CD14-positive monocyte (primary cell): Measurements from ENCODE around the gene LYZL4. TPM values are rescaled to one million over a fixed set of nuclear protein-coding genes. Genes with fewer than 3 reads are reported as not detected.

Experiments used
- DNase-seq, 3 donors: peaks; one replicate each; pipeline ENCODE4 v3.0.0-alpha.2; 2011 to 2022
- H2AFZ ChIP-seq: 2 replicates; pipeline ENCODE4 v1.6.0; 2012; ENCODE audit warnings: mild to moderate bottlenecking, low read depth, low read length, inconsistent platforms; ENCODE audit not compliant: insufficient read depth, poor library complexity, severe bottlenecking
- H3K27ac ChIP-seq, 2 donors: 1 replicate in 1 of 2; 2 replicates in 1 of 2; pipeline ENCODE4 v1.5.1; 2012 to 2013; ENCODE audit warnings: low read length in 2 of 2, control low read depth in 1 of 2, inconsistent platforms in 1 of 2, low read depth in 1 of 2, mild to moderate bottlenecking in 1 of 2
- H3K27me3 ChIP-seq, 2 donors: one replicate each; pipeline versions ENCODE4 v1.6.0 to v1.6.1; 2011 to 2013; ENCODE audit warnings: low read length in 2 of 2; ENCODE audit not compliant: control insufficient read depth in 2 of 2, insufficient read depth in 2 of 2
- H3K36me3 ChIP-seq, 2 donors: replicated peaks in 1 of 2; 1 replicate in 1 of 2; 2 replicates in 1 of 2; pipeline versions ENCODE4 v1.5.1 to v1.6.1; 2012 to 2013; ENCODE audit warnings: low read length in 2 of 2, control low read depth in 1 of 2, inconsistent platforms in 1 of 2, mild to moderate bottlenecking in 1 of 2; ENCODE audit not compliant: insufficient read depth in 2 of 2, control insufficient read depth in 1 of 2
- H3K4me1 ChIP-seq, 2 donors: 1 replicate in 1 of 2; 2 replicates in 1 of 2; pipeline versions ENCODE4 v1.5.1 to v1.6.1; 2012 to 2013; ENCODE audit warnings: low read length in 2 of 2, control low read depth in 1 of 2, inconsistent platforms in 1 of 2, mild to moderate bottlenecking in 1 of 2, moderate library complexity in 1 of 2; ENCODE audit not compliant: insufficient read depth in 2 of 2, control insufficient read depth in 1 of 2
- H3K4me2 ChIP-seq: replicated peaks from 2 replicates; pipeline ENCODE3; 2012; ENCODE audit warnings: low read length, moderate library complexity, mild to moderate bottlenecking; ENCODE audit not compliant: poor library complexity, severe bottlenecking; ENCODE audit errors: extremely low read depth
- H3K4me3 ChIP-seq, 3 experiments: fragments of 200-600 bp in 1 of 3; sonication (generic) in 1 of 3; replicated peaks in 1 of 3; 1 replicate in 2 of 3; 2 replicates in 1 of 3; pipeline ENCODE4 v1.5.1; 2011 to 2013; ENCODE audit warnings: low read length in 3 of 3, mild to moderate bottlenecking in 3 of 3, control low read depth in 2 of 3, low read depth in 2 of 3, inconsistent platforms in 1 of 3, moderate library complexity in 1 of 3
- H3K79me2 ChIP-seq: 2 replicates; pipeline ENCODE4 v1.6.0; 2012; ENCODE audit warnings: mild to moderate bottlenecking, control low read depth, inconsistent platforms, low read length, moderate library complexity; ENCODE audit not compliant: insufficient read depth
- H3K9ac ChIP-seq: 2 replicates; pipeline ENCODE4 v1.6.0; 2017; ENCODE audit warnings: low read length, mild to moderate bottlenecking; ENCODE audit not compliant: insufficient read depth, poor library complexity, severe bottlenecking
- H3K9me3 ChIP-seq, 2 donors: replicated peaks in 1 of 2; 1 replicate in 1 of 2; 2 replicates in 1 of 2; pipeline versions ENCODE4 v1.5.1 to v1.6.1; 2012 to 2013; ENCODE audit warnings: low read length in 2 of 2, control low read depth in 1 of 2; ENCODE audit not compliant: control insufficient read depth in 1 of 2, insufficient read depth in 1 of 2
- H4K20me1 ChIP-seq: 2 replicates; pipeline ENCODE4 v1.6.0; 2012; ENCODE audit warnings: mild to moderate bottlenecking, low read length, control low read depth, moderate library complexity; ENCODE audit not compliant: insufficient read depth
- H3K27ac Mint-ChIP-seq, 7 donors: one replicate each; pipeline ENCODE4 v1.8.0; 2020; ENCODE audit warnings: mild to moderate bottlenecking in 7 of 7, mixed read lengths in 7 of 7, moderate library complexity in 6 of 7, inconsistent platforms in 2 of 7
- H3K27me3 Mint-ChIP-seq, 3 donors: one replicate each; pipeline ENCODE4 v1.8.0; 2021 to 2022; ENCODE audit warnings: low read depth in 3 of 3, mild to moderate bottlenecking in 3 of 3, mixed read lengths in 3 of 3, moderate library complexity in 3 of 3, inconsistent platforms in 1 of 3
- H3K36me3 Mint-ChIP-seq, 2 donors: one replicate each; pipeline ENCODE4 v1.8.0; 2020; ENCODE audit warnings: mixed read lengths in 2 of 2, inconsistent platforms in 1 of 2, mild to moderate bottlenecking in 1 of 2
- H3K4me1 Mint-ChIP-seq: one replicate; pipeline ENCODE4 v1.8.0; 2020; ENCODE audit warnings: mild to moderate bottlenecking, mixed read lengths
- H3K4me3 Mint-ChIP-seq, 2 donors: one replicate each; pipeline ENCODE4 v1.8.0; 2020; ENCODE audit warnings: mild to moderate bottlenecking in 2 of 2, mixed read lengths in 2 of 2, moderate library complexity in 1 of 2
- H3K9me3 Mint-ChIP-seq, 7 donors: one replicate each; pipeline ENCODE4 v1.8.0; 2020 to 2022; ENCODE audit warnings: mixed read lengths in 7 of 7, mild to moderate bottlenecking in 6 of 7, moderate library complexity in 6 of 7, inconsistent platforms in 2 of 7
- CTCF ChIP-seq: fragments of 200-600 bp; IDR thresholded peaks from one replicate; pipeline ENCODE4 v1.8.0; 2022; ENCODE audit warnings: antibody characterized with exemption, mild to moderate bottlenecking
- WGBS: methylation state at CpG from one replicate; pipeline ENCODE4 v1.1.5; 2013; ENCODE audit warnings: missing lambda C conversion rate; ENCODE audit not compliant: insufficient coverage; 5-methylcytosine and 5-hydroxymethylcytosine counted together
- intact Hi-C, 2 donors: fragments of 100-400 bp; cut with micrococcal nuclease; formaldehyde crosslinking; loops; one replicate each; pipeline versions ENCODE4 v1.15.0 to v1.15.1; 2023
- polyA plus RNA-seq, 3 donors: library from polyadenylated mRNA; depleted of rRNA in 1 of 3; unstranded in 2 of 3; stranded (reverse) in 1 of 3; fragments of 300-500 nt in 2 of 3; fragments of >200 nt in 1 of 3; fragmentation: Illumina TruSeq in 2 of 3; gene quantifications; 1 replicate in 2 of 3; 2 replicates in 1 of 3; pipeline ENCODE4 v1.2.3, GENCODE V29; 2012 to 2021

Gene LYZL4
- polyA plus RNA-seq, 3 donors, result not detected

DNA sequence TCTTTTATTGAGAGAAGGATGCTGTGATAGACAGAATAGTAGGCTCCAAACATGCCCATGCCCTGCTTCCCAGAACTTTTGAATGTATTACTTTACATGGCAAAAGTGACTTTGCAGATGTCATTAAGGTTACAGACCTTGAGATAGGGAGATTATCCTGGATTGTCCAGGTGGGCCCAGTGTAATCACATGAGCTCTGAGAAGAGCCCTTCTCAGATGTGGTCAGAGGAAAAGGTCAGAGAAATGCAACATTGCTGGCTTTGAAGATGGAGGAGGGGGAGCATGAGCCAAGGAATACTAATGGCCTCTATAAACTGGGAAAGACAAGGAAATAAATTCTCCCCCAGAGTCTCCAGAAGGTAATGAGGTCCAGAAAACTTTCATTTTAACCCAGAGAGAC lies 45.8 kb upstream of the LYZL4 start:
- H3K27ac ChIP-seq, result no peak overlapping the region
- H4K20me1 ChIP-seq, result no peaks in the 10 kb centered on the region
- Mint-ChIP-seq H3K27me3 (peaks cover 5 to 11% (median 8%) of the 10 kb centered on the region in 3 donors), H3K4me1 (peaks cover under 1% of the 10 kb centered on the region), H3K4me3 (no peak overlapping the region), H3K36me3 (no peaks in the 10 kb centered on the region), H3K27ac (no peak overlapping the region), H3K9me3 (peaks cover 0 to 5% (median 0%) of the 10 kb centered on the region in 7 donors)
- H3K36me3 ChIP-seq, result no peaks in the 10 kb centered on the region
- H3K4me3 ChIP-seq, result no peak overlapping the region
- no peaks in the 10 kb centered on the region for H3K4me1 ChIP-seq
- intact Hi-C loops, result no loop called here
- H3K9ac ChIP-seq, result no peak overlapping the region
- no peaks in the 10 kb centered on the region for H3K9me3 ChIP-seq
- H3K79me2 ChIP-seq, result no peaks in the 10 kb centered on the region
- H2AFZ ChIP-seq, result no peak overlapping the region
- no peak overlapping the region for H3K4me2 ChIP-seq
- no peak for TF ChIP-seq CTCF
- no peak for DNase-seq
- peaks cover 0 to 2% of the 10 kb centered on the region in 2 donors for H3K27me3 ChIP-seq

DNA sequence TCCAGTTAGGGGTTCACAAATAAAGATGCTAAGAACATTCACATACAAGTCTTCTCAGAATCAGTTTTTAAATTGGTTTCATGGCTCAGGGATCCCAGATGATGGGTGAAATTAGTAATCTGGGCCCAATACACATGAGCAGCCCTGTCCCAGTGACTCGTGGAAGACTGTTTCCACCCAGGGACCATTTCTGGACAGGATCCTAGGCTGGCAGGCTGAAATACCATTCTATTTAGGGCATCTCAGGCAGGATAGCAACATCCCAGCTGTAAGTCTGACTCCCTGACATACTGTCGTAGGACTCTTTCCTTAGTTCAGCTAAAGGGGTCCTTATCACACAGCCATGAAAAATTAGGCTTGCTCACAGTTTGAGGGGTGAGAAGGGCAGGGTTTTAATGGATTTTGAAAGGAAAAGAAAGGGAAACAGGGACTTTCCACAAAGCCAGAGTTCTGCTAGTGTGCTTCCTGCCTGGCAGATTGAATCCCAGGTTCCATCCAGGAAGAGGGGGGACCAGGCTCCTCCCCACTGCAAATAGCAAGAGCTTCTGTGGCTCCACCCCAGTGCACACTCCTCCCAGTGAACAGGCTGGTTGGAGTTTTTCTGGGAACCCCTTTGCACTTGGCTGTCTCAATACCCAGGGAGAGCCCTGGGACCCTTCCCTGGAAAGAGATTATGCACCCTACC lies 41.3 kb upstream of the LYZL4 start:
- H3K9me3 Mint-ChIP-seq, result peaks cover 0 to 5% (median 0%) of the 10 kb centered on the region in 7 donors
- H3K36me3 Mint-ChIP-seq, result no peaks in the 10 kb centered on the region
- H3K36me3 ChIP-seq, result no peaks in the 10 kb centered on the region
- no peak overlapping the region for H3K4me3 Mint-ChIP-seq
- H3K27me3 ChIP-seq, result no peaks in the 10 kb centered on the region
- H3K27me3 Mint-ChIP-seq, result peaks cover 3 to 12% (median 8%) of the 10 kb centered on the region in 3 donors
- no peak for TF ChIP-seq CTCF
- H3K4me2 ChIP-seq, result no peak overlapping the region
- H4K20me1 ChIP-seq, result no peaks in the 10 kb centered on the region
- no peak overlapping the region for H3K4me3 ChIP-seq
- H2AFZ ChIP-seq, result no peak overlapping the region
- H3K27ac ChIP-seq, result no peak overlapping the region
- H3K9me3 ChIP-seq, result no peaks in the 10 kb centered on the region
- intact Hi-C loops, result no loop called here
- H3K4me1 ChIP-seq, result no peaks in the 10 kb centered on the region
- DNase-seq, result no peak
- no peaks in the 10 kb centered on the region for H3K79me2 ChIP-seq
- no peak overlapping the region for H3K27ac Mint-ChIP-seq
- peaks cover 2% of the 10 kb centered on the region for H3K4me1 Mint-ChIP-seq
- H3K9ac ChIP-seq, result no peak overlapping the region
- WGBS, result 88% methylated on average over 2 of the region's 2 CpGs
